HCT116 (cell line): ENCODE data around the gene LIPE. TPM values are rescaled to one million over a fixed set of nuclear protein-coding genes. Genes with fewer than 3 reads are reported as not detected.

Experiments
- ATAC-seq: fragments of 200-7000 bp; cut with Tn5 transposase; 2 replicates; pipeline ENCODE4 v1.9.1; 2020; ENCODE audit warnings: mild to moderate bottlenecking, moderate library complexity
- BruUV-seq: library from RNA; stranded (reverse); fragments of 400-500 nt; replicated peaks from 2 replicates; lab custom pipeline; 2021; lab: Mats Ljungman, UMichigan
- CTCF ChIA-PET: fragments of 300-600 bp; sonication (Branson Sonifier 250); formaldehyde crosslinking; loops from one replicate; lab custom pipeline; 2021; ENCODE audit warnings: antibody characterized with exemption; lab: Charles Lee
- POLR2A ChIA-PET: fragments of 300-600, 350-600 bp; sonication (Branson Sonifier 250); formaldehyde crosslinking; loops from one replicate; lab custom pipeline; 2021; ENCODE audit warnings: antibody characterized with exemption; lab: Charles Lee
- RAD21 ChIA-PET, 2 experiments: fragments of 300-600 bp; sonication (Branson Sonifier 250); formaldehyde crosslinking; loops; one replicate each; lab custom pipeline; 2023; ENCODE audit warnings: low total read pairs in 2 of 2; ENCODE audit not compliant: uncharacterized antibody in 2 of 2, unreplicated experiment in 2 of 2, low non-redundant PET in 1 of 2; lab: Charles Lee
- DNase-seq: peaks from one replicate; pipeline ENCODE4 v3.0.0-alpha.2; 2010; ENCODE audit warnings: low read depth, low spot score
- H2AFZ ChIP-seq: fragments of 200-600 bp; shearing (Covaris generic), sonication (generic); 2 replicates; pipeline ENCODE4 v1.6.1; 2017; ENCODE audit warnings: low read depth, mixed run types, mixed read lengths, antibody characterized with exemption, low read length; ENCODE audit not compliant: poor library complexity, severe bottlenecking
- H3K27ac ChIP-seq: 2 replicates; pipeline ENCODE4 v1.5.1; 2012; ENCODE audit warnings: low read depth, low read length
- H3K27me3 ChIP-seq: fragments of 200-600 bp; sonication (generic); 2 replicates; pipeline ENCODE4 v1.6.1; 2016; ENCODE audit warnings: mixed run types, low read length, mixed read lengths; ENCODE audit not compliant: insufficient read depth
- H3K36me3 ChIP-seq, 2 experiments: fragments of 200-500 bp in 1 of 2; fragments of 200-600 bp in 1 of 2; sonication (Bioruptor generic) in 1 of 2; sonication (generic) in 1 of 2; 2 replicates each; pipeline versions ENCODE4 v1.5.1 to v1.6.1; 2014 to 2016; ENCODE audit warnings: low read length in 2 of 2, inconsistent platforms in 1 of 2, mixed read lengths in 1 of 2, mixed run types in 1 of 2; ENCODE audit not compliant: insufficient read depth in 2 of 2, control insufficient read depth in 1 of 2
- H3K4me1 ChIP-seq, 2 experiments: fragments of 200-600 bp in 1 of 2; sonication (generic) in 1 of 2; 2 replicates each; pipeline versions ENCODE4 v1.5.1 to v1.6.1; 2012 to 2017; ENCODE audit warnings: low read length in 2 of 2, inconsistent platforms in 1 of 2, mild to moderate bottlenecking in 1 of 2, mixed read lengths in 1 of 2, mixed run types in 1 of 2, moderate library complexity in 1 of 2; ENCODE audit not compliant: insufficient read depth in 2 of 2, control insufficient read depth in 1 of 2
- H3K4me2 ChIP-seq: fragments of 200-600 bp; sonication (generic); 2 replicates; pipeline ENCODE4 v1.6.1; 2017; ENCODE audit warnings: mixed run types, low read length, mixed read lengths
- H3K4me3 ChIP-seq, 2 experiments: fragments of 200-600 bp in 1 of 2; sonication (generic) in 1 of 2; replicated peaks in 1 of 2; 2 replicates each; pipeline ENCODE4 v1.5.1; 2011 to 2016; ENCODE audit warnings: low read length in 2 of 2, control low read depth in 1 of 2, low read depth in 1 of 2, mild to moderate bottlenecking in 1 of 2, mixed read lengths in 1 of 2, mixed run types in 1 of 2
- H3K79me2 ChIP-seq: fragments of 200-600 bp; sonication (generic); 2 replicates; pipeline ENCODE4 v1.6.1; 2017; ENCODE audit warnings: mild to moderate bottlenecking, mixed run types, low read length, moderate library complexity, mixed read lengths; ENCODE audit not compliant: insufficient read depth
- H3K9ac ChIP-seq: fragments of 200-600 bp; sonication (generic); 2 replicates; pipeline ENCODE4 v1.6.1; 2016; ENCODE audit warnings: low read length, mixed read lengths
- H3K9me2 ChIP-seq: fragments of 200-600 bp; sonication (generic), shearing (Covaris generic); 2 replicates; pipeline ENCODE4 v1.6.1; 2017; ENCODE audit warnings: mixed run types, mild to moderate bottlenecking, moderate library complexity; ENCODE audit not compliant: insufficient read depth
- H3K9me3 ChIP-seq, 2 experiments: fragments of 200-500 bp in 1 of 2; fragments of 200-600 bp in 1 of 2; sonication (Bioruptor generic) in 1 of 2; sonication (generic) in 1 of 2; 2 replicates each; pipeline ENCODE4 v1.6.1; 2014 to 2017; ENCODE audit warnings: low read length in 2 of 2, mixed read lengths in 2 of 2, inconsistent platforms in 1 of 2, low read depth in 1 of 2, mild to moderate bottlenecking in 1 of 2, mixed run types in 1 of 2, moderate library complexity in 1 of 2; ENCODE audit not compliant: control insufficient read depth in 1 of 2, insufficient read depth in 1 of 2
- H4K20me1 ChIP-seq: fragments of 200-600 bp; sonication (generic), shearing (Covaris generic); 2 replicates; pipeline ENCODE4 v1.6.1; 2017; ENCODE audit warnings: mixed run types, mild to moderate bottlenecking, moderate library complexity; ENCODE audit not compliant: insufficient read depth
- CBX3 ChIP-seq: IDR thresholded peaks from 2 replicates; pipeline ENCODE4 v1.6.1; 2012; ENCODE audit warnings: low read depth
- CTCF ChIP-seq, 3 experiments: fragments of 200-600 bp in 1 of 3; sonication (generic) in 1 of 3; IDR thresholded peaks in 2 of 3; conservative IDR thresholded peaks in 1 of 3; 2 replicates each; pipeline ENCODE4 v1.5.1; 2012 to 2017; ENCODE audit warnings: low read depth in 2 of 3, low read length in 2 of 3, antibody characterized with exemption in 1 of 3, borderline replicate concordance in 1 of 3, control low read depth in 1 of 3, mild to moderate bottlenecking in 1 of 3, mixed read lengths in 1 of 3, mixed run types in 1 of 3, moderate library complexity in 1 of 3; ENCODE audit not compliant: insufficient read depth in 1 of 3
- EGR1 ChIP-seq: IDR thresholded peaks from 2 replicates; pipeline ENCODE4 v1.6.1; 2012; ENCODE audit warnings: low read depth
- FOSL1 ChIP-seq: IDR thresholded peaks from 2 replicates; pipeline ENCODE4 v1.6.1; 2012; ENCODE audit warnings: low read depth
- JUND ChIP-seq: IDR thresholded peaks from 2 replicates; pipeline ENCODE4 v1.6.1; 2012
- MAX ChIP-seq: IDR thresholded peaks from 2 replicates; pipeline ENCODE4 v1.6.1; 2012
- SP1 ChIP-seq: IDR thresholded peaks from 2 replicates; pipeline ENCODE4 v1.6.1; 2012; ENCODE audit warnings: low read depth
- intact Hi-C: fragments of 100-400 bp; cut with micrococcal nuclease; formaldehyde crosslinking; loops from 2 replicates; pipeline ENCODE4 v1.10.0; 2022
- total RNA-seq: library from RNA; stranded (reverse); gene quantifications from one replicate; pipeline ENCODE4 v1.2.1, GENCODE V29; 2021; ENCODE audit not compliant: unreplicated experiment

The LIPE gene
- total RNA-seq, 1 experiment from 2014 or later: 11.3 TPM

- TF ChIP-seq CBX3 (peak; percentile 76; the same call in 1 of the 2 replicates), CTCF (IDR thresholded peaks at IDR 0.05 in 2 of 3, conservative IDR thresholded peaks at IDR 0.05 in 1 of 3; ENCODE audit: borderline replicate concordance in 1 of 3, insufficient read depth in 1 of 3, low read depth in 2 of 3, low read length in 2 of 3) (no peak), FOSL1 (peak; percentile 79), JUND (peak; percentile 76), MAX (peak; percentile 51; the same call in 1 of the 2 replicates), EGR1 (no peak), SP1 (peak; percentile 52; the same call in 1 of the 2 replicates)
- H3K79me2 ChIP-seq: no peaks in the 10 kb centered on the region
- BruUV-seq: no TSS peak
- peak; percentile 90 for ATAC-seq
- no peaks in the 10 kb centered on the region for H3K9me3 ChIP-seq
- H3K27me3 ChIP-seq: no peaks in the 10 kb centered on the region
- peaks cover 36 to 55% of the 10 kb centered on the region in 2 experiments for H3K4me1 ChIP-seq
- peak overlapping the region in 1 of 2 experiments; percentile 37; a peak in 2 of 4 replicates for H3K4me3 ChIP-seq
- CTCF ChIA-PET: interaction anchor here (0.7 kb wide), 1 partner anchor 28 kb away, joined by 3 read pairs; no protein-coding TSS in a partner anchor
- POLR2A ChIA-PET: no interaction called here
- peak overlapping the region; percentile 80 for H3K4me2 ChIP-seq
- 0 out of 2 replicates have a peak overlapping the region, but pooled peaks have one; percentile 16 for H3K9ac ChIP-seq
- RAD21 ChIA-PET: no interaction called here
- intact Hi-C loops: no loop called here
- peak overlapping the region; percentile 23; the same call in 1 of the 2 replicates for H3K27ac ChIP-seq
- H3K9me2 ChIP-seq: no peaks in the 10 kb centered on the region
- peak overlapping the region; percentile 68 for H2AFZ ChIP-seq
- no peaks in the 10 kb centered on the region for H4K20me1 ChIP-seq
- DNase-seq: peak; percentile 64
- no peaks in the 10 kb centered on the region for H3K36me3 ChIP-seq
Observed at GRCh38 chr19:42468273-42468796, 41.1 kb upstream of the LIPE start.
